ENCODE data around the gene RYR3. TPM values are rescaled to one million over a fixed set of nuclear protein-coding genes. Genes with fewer than 3 reads are reported as not detected.

Gene RYR3
- total RNA-seq, 5 donors from 2014 or later (not counting 1 experiment from before 2014, with no cell fraction given) = 0.03 to 0.07 (median 0.04) TPM; not detected in 1

Other genes with a start within 250 kb of the RYR3 start
- 10 to 100 TPM in 3 of 5 donors, under 1 TPM in 2; 0.20 to 22.4 (median 14.9) TPM for gene FMN1, start 116.3 kb upstream of the RYR3 start, total RNA-seq